NCI-H1417 (cell line): ENCODE data around the gene KCND3.

Experiments
- DNase-seq, 3 experiments: peaks; one replicate each; lab custom pipeline; 2025; lab: John Stamatoyannopoulos, UW

Gene KCND3

GRCh38 chr1:111729946-111730681, 259.4 kb downstream of the KCND3 start:
- no peak for DNase-seq

- DNase-seq = no peak
Measured at GRCh38 chr1:111729271-111729921, 260.1 kb downstream of the KCND3 start.

DNA sequence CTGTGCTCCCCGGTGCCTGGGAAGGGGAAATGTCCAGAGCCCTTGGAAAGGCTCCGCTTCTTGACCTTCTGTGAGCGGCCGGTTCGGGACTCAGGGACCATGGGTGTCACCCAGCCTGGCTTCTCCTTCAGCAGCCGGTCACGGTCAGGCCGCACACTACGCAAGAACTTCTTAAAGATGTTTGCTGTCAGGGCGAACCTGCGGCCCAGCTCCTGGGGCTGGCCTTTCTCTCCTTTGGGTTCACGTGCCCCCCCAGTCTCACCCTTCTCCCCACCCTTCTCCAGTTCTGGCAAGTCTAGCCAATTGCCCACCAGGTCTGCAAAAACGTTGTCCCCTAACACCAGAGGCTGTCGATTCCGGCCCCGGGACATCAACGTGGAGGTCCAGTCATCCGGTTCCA, 262.4 kb downstream of the KCND3 start:
- no peak for DNase-seq

DNA sequence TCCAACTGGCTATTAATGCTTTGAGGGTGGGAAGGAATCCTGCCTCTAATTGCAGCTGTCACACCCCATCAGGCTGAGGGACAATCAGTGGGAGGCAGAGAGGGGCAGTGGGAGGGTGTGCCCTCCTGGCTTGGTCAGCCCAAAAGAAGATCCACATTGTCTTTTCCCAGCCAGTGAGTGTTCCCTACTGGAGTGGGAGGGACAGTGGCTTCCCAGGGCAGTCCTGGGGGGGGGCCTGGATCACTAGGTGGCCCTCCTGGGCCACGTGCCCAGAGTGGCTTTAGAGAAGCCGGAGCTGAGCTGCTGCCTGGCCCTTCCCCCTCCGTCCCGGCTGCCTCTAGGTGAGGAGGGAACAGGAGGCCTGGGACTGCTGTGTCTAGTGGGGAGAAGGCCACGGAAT, 264.3 kb downstream of the KCND3 start:
- no peak for DNase-seq

DNA sequence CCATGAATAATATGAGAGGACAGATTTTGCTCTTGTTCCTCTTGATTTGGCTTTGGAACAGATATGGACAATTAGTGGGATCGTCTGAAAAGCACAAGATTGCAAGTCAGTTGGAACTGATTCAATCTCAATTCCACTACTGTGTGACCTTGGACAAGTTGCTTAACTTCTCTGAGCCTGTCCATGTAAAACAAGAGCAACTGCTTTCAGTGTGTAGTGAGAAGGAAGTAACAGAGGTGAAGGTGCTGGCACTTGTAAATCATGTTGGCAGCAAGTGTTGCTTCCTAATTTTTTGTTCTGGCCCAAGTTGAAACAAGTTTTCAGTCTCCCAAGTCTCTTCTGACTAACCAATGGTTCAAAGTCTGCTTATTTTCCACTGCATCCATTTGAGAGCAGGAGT, 265.6 kb downstream of the KCND3 start:
- DNase-seq = no peak

- DNase-seq = no peak
Measured at GRCh38 chr1:111723091-111723806, 266.2 kb downstream of the KCND3 start.

GRCh38 chr1:111720977-111721786, 268.3 kb downstream of the KCND3 start:
- no peak for DNase-seq
